Measurements from ENCODE around the gene COPZ1.
A peak's percentile ranks its signal among the peaks of the same experiment; 100 is the strongest.
"Not testable (repeated sequence)": the region's sequence is repeated elsewhere in the genome, so short reads cannot be mapped to it uniquely, and the experiment has no call there.

COPZ1 gene

GRCh38 chr12:54325442-54326109 is 645 bp downstream of the COPZ1 start:
- no CpG with 5 or more reads among the region's 22 CpGs for WGBS, 2 donors (ENCODE audit: extremely low coverage in 2 of 2, insufficient read length in 2 of 2, insufficient replicate concordance in 1 of 2)

DNA sequence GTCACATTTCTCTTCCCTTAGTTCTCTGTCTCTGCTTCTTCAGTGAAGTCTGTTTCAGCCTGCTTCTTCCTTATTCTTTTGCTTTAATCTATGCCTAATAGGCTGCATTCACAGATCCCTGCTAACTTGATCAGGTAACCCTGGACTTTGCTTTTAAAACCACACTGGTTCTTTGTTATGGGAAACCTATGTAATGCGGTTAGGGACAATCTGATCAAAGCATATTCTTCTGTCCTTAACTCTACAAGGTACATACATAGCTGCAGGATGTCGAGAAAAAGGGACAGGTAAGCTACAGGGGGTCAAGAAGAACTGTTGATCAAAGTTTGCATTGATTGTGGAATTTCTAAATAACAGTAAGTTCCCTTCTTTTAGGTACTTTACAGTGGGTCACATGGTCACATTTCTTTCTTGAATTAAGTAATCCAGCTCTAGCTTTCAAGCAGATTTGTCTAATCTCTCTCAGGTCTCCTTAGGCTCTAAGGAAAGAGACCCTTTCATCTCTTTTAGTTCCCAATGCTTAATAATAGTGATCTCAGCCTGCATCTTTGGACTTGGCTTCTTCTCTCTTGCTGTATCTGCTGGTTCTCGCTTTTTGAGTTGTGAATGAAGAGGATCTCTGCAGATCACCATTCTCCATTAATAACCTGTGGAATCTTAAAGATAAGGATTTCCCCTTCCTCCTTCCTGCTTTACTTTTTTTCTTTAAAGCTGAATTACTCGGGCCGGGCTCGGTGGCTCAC is 3.8 kb downstream of the COPZ1 start:
- H3K4me1 ChIP-seq (ENCODE audit: control insufficient read depth in 2 of 2, insufficient read depth in 1 of 2, low read depth in 1 of 2, low read length in 2 of 2) = peaks cover 1 to 3% of the 10 kb centered on the region in 2 donors
- no peak overlapping the region for H3K14ac ChIP-seq (ENCODE audit: low read length)
- no peak overlapping the region for H3K27ac ChIP-seq (replicated peaks; ENCODE audit: low read length)
- H3K9ac ChIP-seq (ENCODE audit: low read depth, low read length, poor library complexity) = no peak overlapping the region
- no peak overlapping the region for H4K91ac ChIP-seq (ENCODE audit: low read depth, low read length, poor library complexity)
- H3K27me3 ChIP-seq (ENCODE audit: control insufficient read depth in 3 of 3, insufficient read depth in 3 of 3, low read depth in 1 of 3, low read length in 3 of 3) = no peaks in the 10 kb centered on the region
- no peak overlapping the region for H3K23ac ChIP-seq (ENCODE audit: low read depth, low read length, poor library complexity)
- H3K4me2 ChIP-seq (ENCODE audit: insufficient read depth, low read length, poor library complexity, severe bottlenecking) = no peak overlapping the region
- no peak overlapping the region for H4K8ac ChIP-seq (ENCODE audit: low read depth, low read length)
- DNase-seq (ENCODE audit: low spot score) = no peak
- H2AK5ac ChIP-seq (ENCODE audit: low read depth, low read length) = no peak overlapping the region
- H2BK120ac ChIP-seq (ENCODE audit: low read depth, low read length) = no peak overlapping the region
- H3K4ac ChIP-seq (ENCODE audit: low read length) = no peak overlapping the region
- no peak overlapping the region for H2AFZ ChIP-seq (ENCODE audit: low read length)
- peaks cover 5 to 27% of the 10 kb centered on the region in 2 donors for H3K36me3 ChIP-seq (replicated peaks in 1 of 2; ENCODE audit: control insufficient read depth in 2 of 2, insufficient read depth in 2 of 2, low read length in 2 of 2)
- H2BK12ac ChIP-seq (ENCODE audit: low read length) = no peak overlapping the region
- H3K4me3 ChIP-seq (ENCODE audit: low read length in 2 of 2) = no peak overlapping the region
- no peak overlapping the region for H3K18ac ChIP-seq (ENCODE audit: low read length)
- H2BK5ac ChIP-seq (ENCODE audit: low read length) = no peak overlapping the region
- H3K9me3 ChIP-seq (replicated peaks in 1 of 2; ENCODE audit: control insufficient read depth in 2 of 2, insufficient read depth in 1 of 2, low read depth in 1 of 2, low read length in 2 of 2) = no peaks in the 10 kb centered on the region
- no CpG with 5 or more reads among the region's 6 CpGs for WGBS, 2 donors (ENCODE audit: extremely low coverage in 2 of 2, insufficient read length in 2 of 2, insufficient replicate concordance in 1 of 2)
- peaks cover 5% of the 10 kb centered on the region for H3K79me1 ChIP-seq (ENCODE audit: low read depth, low read length)
- H2BK15ac ChIP-seq (ENCODE audit: low read length) = no peak overlapping the region

More at GRCh38 chr12:54325442-54326109, 645 bp downstream of the COPZ1 start:
- not testable (repeated sequence) for H3K4me1 ChIP-seq (ENCODE audit: control insufficient read depth in 2 of 2, insufficient read depth in 1 of 2, low read depth in 1 of 2, low read length in 2 of 2); H4K91ac ChIP-seq (ENCODE audit: low read depth, low read length, poor library complexity); H3K23ac ChIP-seq (ENCODE audit: low read depth, low read length, poor library complexity); H3K79me1 ChIP-seq (ENCODE audit: low read depth, low read length); DNase-seq (ENCODE audit: low spot score); H3K27me3 ChIP-seq (ENCODE audit: control insufficient read depth in 3 of 3, insufficient read depth in 3 of 3, low read depth in 1 of 3, low read length in 3 of 3); H2BK15ac ChIP-seq (ENCODE audit: low read length); H3K9me3 ChIP-seq (replicated peaks in 1 of 2; ENCODE audit: control insufficient read depth in 2 of 2, insufficient read depth in 1 of 2, low read depth in 1 of 2, low read length in 2 of 2); H3K14ac ChIP-seq (ENCODE audit: low read length); H2BK12ac ChIP-seq (ENCODE audit: low read length); H4K8ac ChIP-seq (ENCODE audit: low read depth, low read length); H2BK120ac ChIP-seq (ENCODE audit: low read depth, low read length); H2AK5ac ChIP-seq (ENCODE audit: low read depth, low read length); H2BK5ac ChIP-seq (ENCODE audit: low read length); H3K4ac ChIP-seq (ENCODE audit: low read length); H3K18ac ChIP-seq (ENCODE audit: low read length)
- Histone ChIP-seq H2AFZ (ENCODE audit: low read length) (peak overlapping the region; percentile 82), H3K4me3 (ENCODE audit: low read length in 2 of 2) (peak overlapping the region; percentile 67 to 85), H3K9ac (ENCODE audit: low read depth, low read length, poor library complexity) (peak overlapping the region; percentile 56), H3K27ac (replicated peaks; ENCODE audit: low read length) (peak overlapping the region; percentile 27), H3K4me2 (ENCODE audit: insufficient read depth, low read length, poor library complexity, severe bottlenecking) (peak overlapping the region; percentile 65), H3K36me3 (replicated peaks in 1 of 2; ENCODE audit: control insufficient read depth in 2 of 2, insufficient read depth in 2 of 2, low read length in 2 of 2) (peaks cover 0 to 16% of the 10 kb centered on the region in 2 donors)

DNA sequence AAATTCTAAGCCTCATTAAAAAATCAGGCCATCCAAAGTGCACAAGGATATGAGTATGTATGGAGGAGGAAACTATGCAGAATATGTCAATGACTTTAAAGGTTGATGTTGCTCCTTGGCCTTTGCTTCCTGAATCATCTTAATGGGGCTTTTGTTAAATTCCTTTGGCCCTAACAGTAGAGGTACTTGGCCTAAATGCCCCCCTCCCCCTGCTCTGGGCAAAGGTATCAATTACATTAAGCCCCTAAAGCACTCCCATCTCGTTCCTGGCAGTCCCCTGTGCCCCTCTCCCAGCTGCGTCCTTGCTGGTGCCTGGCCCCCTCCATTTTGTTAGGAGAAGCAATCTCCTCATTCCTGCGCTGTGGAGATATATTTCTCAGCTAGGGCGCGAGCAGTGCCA is 4.8 kb downstream of the COPZ1 start:
- no peak overlapping the region for H3K27ac ChIP-seq (replicated peaks; ENCODE audit: low read length)
- H3K18ac ChIP-seq (ENCODE audit: low read length) = peak overlapping the region; percentile 59

GRCh38 chr12:54330442-54330841 is 5.5 kb downstream of the COPZ1 start:
- no peak overlapping the region for H2AFZ ChIP-seq (ENCODE audit: low read length)
- H3K14ac ChIP-seq (ENCODE audit: low read length) = no peak overlapping the region
- H2BK5ac ChIP-seq (ENCODE audit: low read length) = no peak overlapping the region
- H3K4me1 ChIP-seq (ENCODE audit: control insufficient read depth in 2 of 2, insufficient read depth in 1 of 2, low read depth in 1 of 2, low read length in 2 of 2) = peaks cover 0 to 1% of the 10 kb centered on the region in 2 donors
- H2BK12ac ChIP-seq (ENCODE audit: low read length) = no peak overlapping the region
- H3K36me3 ChIP-seq (replicated peaks in 1 of 2; ENCODE audit: control insufficient read depth in 2 of 2, insufficient read depth in 2 of 2, low read length in 2 of 2) = peaks cover 5 to 27% of the 10 kb centered on the region in 2 donors
- no peak overlapping the region for H3K4ac ChIP-seq (ENCODE audit: low read length)
- H3K23ac ChIP-seq (ENCODE audit: low read depth, low read length, poor library complexity) = no peak overlapping the region
- no peak overlapping the region for H3K4me3 ChIP-seq (ENCODE audit: low read length in 2 of 2)
- H3K4me2 ChIP-seq (ENCODE audit: insufficient read depth, low read length, poor library complexity, severe bottlenecking) = no peak overlapping the region
- no peak overlapping the region for H2BK120ac ChIP-seq (ENCODE audit: low read depth, low read length)
- no peak overlapping the region for H2AK5ac ChIP-seq (ENCODE audit: low read depth, low read length)
- no peak overlapping the region for H3K9ac ChIP-seq (ENCODE audit: low read depth, low read length, poor library complexity)
- no peak overlapping the region for H3K18ac ChIP-seq (ENCODE audit: low read length)
- no peak overlapping the region for H3K27ac ChIP-seq (replicated peaks; ENCODE audit: low read length)
- H3K9me3 ChIP-seq (replicated peaks in 1 of 2; ENCODE audit: control insufficient read depth in 2 of 2, insufficient read depth in 1 of 2, low read depth in 1 of 2, low read length in 2 of 2) = no peaks in the 10 kb centered on the region
- peaks cover 5% of the 10 kb centered on the region for H3K79me1 ChIP-seq (ENCODE audit: low read depth, low read length)
- no peak overlapping the region for H4K91ac ChIP-seq (ENCODE audit: low read depth, low read length, poor library complexity)
- no peaks in the 10 kb centered on the region for H3K27me3 ChIP-seq (ENCODE audit: control insufficient read depth in 3 of 3, insufficient read depth in 3 of 3, low read depth in 1 of 3, low read length in 3 of 3)
- no peak overlapping the region for H2BK15ac ChIP-seq (ENCODE audit: low read length)
- WGBS, 2 donors (ENCODE audit: extremely low coverage in 2 of 2, insufficient read length in 2 of 2, insufficient replicate concordance in 1 of 2) = no CpG with 5 or more reads among the region's 3 CpGs
- no peak overlapping the region for H4K8ac ChIP-seq (ENCODE audit: low read depth, low read length)
- no peak for DNase-seq (ENCODE audit: low spot score)

More for the DNA sequence above, 4.8 kb downstream of the COPZ1 start:
- Histone ChIP-seq H3K36me3 (replicated peaks in 1 of 2; ENCODE audit: control insufficient read depth in 2 of 2, insufficient read depth in 2 of 2, low read length in 2 of 2) (peaks cover 5 to 27% of the 10 kb centered on the region in 2 donors), H3K9ac (ENCODE audit: low read depth, low read length, poor library complexity) (no peak overlapping the region), H3K14ac (ENCODE audit: low read length) (no peak overlapping the region), H4K91ac (ENCODE audit: low read depth, low read length, poor library complexity) (no peak overlapping the region), H3K4ac (ENCODE audit: low read length) (no peak overlapping the region), H3K4me1 (ENCODE audit: control insufficient read depth in 2 of 2, insufficient read depth in 1 of 2, low read depth in 1 of 2, low read length in 2 of 2) (peaks cover 0 to 1% of the 10 kb centered on the region in 2 donors), H3K4me3 (ENCODE audit: low read length in 2 of 2) (no peak overlapping the region), H4K8ac (ENCODE audit: low read depth, low read length) (no peak overlapping the region), H3K9me3 (replicated peaks in 1 of 2; ENCODE audit: control insufficient read depth in 2 of 2, insufficient read depth in 1 of 2, low read depth in 1 of 2, low read length in 2 of 2) (no peaks in the 10 kb centered on the region), H2AFZ (ENCODE audit: low read length) (no peak overlapping the region), H2BK12ac (ENCODE audit: low read length) (no peak overlapping the region), H2BK5ac (ENCODE audit: low read length) (no peak overlapping the region), H2BK15ac (ENCODE audit: low read length) (no peak overlapping the region), H2AK5ac (ENCODE audit: low read depth, low read length) (no peak overlapping the region), H3K4me2 (ENCODE audit: insufficient read depth, low read length, poor library complexity, severe bottlenecking) (no peak overlapping the region), H3K79me1 (ENCODE audit: low read depth, low read length) (peaks cover 5% of the 10 kb centered on the region), H2BK120ac (ENCODE audit: low read depth, low read length) (no peak overlapping the region), H3K27me3 (ENCODE audit: control insufficient read depth in 3 of 3, insufficient read depth in 3 of 3, low read depth in 1 of 3, low read length in 3 of 3) (no peaks in the 10 kb centered on the region), H3K23ac (ENCODE audit: low read depth, low read length, poor library complexity) (no peak overlapping the region)
- DNase-seq (ENCODE audit: low spot score) = no peak
- no CpG with 5 or more reads among the region's 5 CpGs for WGBS, 2 donors (ENCODE audit: extremely low coverage in 2 of 2, insufficient read length in 2 of 2, insufficient replicate concordance in 1 of 2)

Data from neuronal stem cell (in vitro differentiated cells).